ENCODE results near the gene USP32. TPM values are rescaled to one million over a fixed set of nuclear protein-coding genes. Genes with fewer than 3 reads are reported as not detected.

The USP32 gene
- total RNA-seq, 1 experiment from 2014 or later: 73.5 TPM

- Histone ChIP-seq H2BK15ac (ENCODE audit: low read depth, low read length) (no peak overlapping the region), H3K18ac (ENCODE audit: insufficient read length, low read depth, low read length) (no peak overlapping the region), H3K27me3 (ENCODE audit: insufficient read depth, low read length) (no peaks in the 10 kb centered on the region), H3K27ac (ENCODE audit: insufficient read length, low read depth, low read length) (no peak overlapping the region), H3K56ac (ENCODE audit: insufficient read length, low read depth, low read length) (no peak overlapping the region), H2BK5ac (ENCODE audit: insufficient read length, low read length) (no peak overlapping the region), H2BK120ac (ENCODE audit: low read depth, low read length, poor library complexity, severe bottlenecking) (no peak overlapping the region), H3K79me1 (ENCODE audit: insufficient read depth, low read depth, low read length, poor library complexity, severe bottlenecking) (no peaks in the 10 kb centered on the region), H4K8ac (replicated peaks; ENCODE audit: insufficient read length, low read depth, low read length) (no peak overlapping the region), H3K4ac (ENCODE audit: low read depth, low read length) (no peak overlapping the region), H3K9me3 (ENCODE audit: control insufficient read depth, low read depth, low read length) (no peaks in the 10 kb centered on the region), H3K4me2 (ENCODE audit: insufficient read depth, insufficient read length, low read length) (no peak overlapping the region), H3K9ac (ENCODE audit: extremely low read depth, insufficient read length, low read length) (no peak overlapping the region), H3K79me2 (ENCODE audit: insufficient read depth, low read length) (no peaks in the 10 kb centered on the region), H3T11ph (ENCODE audit: low read length) (no peak overlapping the region), H2AFZ (ENCODE audit: low read length) (no peak overlapping the region), H3K14ac (ENCODE audit: insufficient read depth, low read length) (no peak overlapping the region), H2BK20ac (ENCODE audit: low read depth, low read length, poor library complexity, severe bottlenecking) (no peak overlapping the region), H2AK5ac (ENCODE audit: insufficient read length, low read length) (no peak overlapping the region), H3K23me2 (ENCODE audit: insufficient read length, low read depth, low read length, poor library complexity, severe bottlenecking) (no peaks in the 10 kb centered on the region), H4K5ac (ENCODE audit: insufficient read length, low read depth, low read length) (no peak overlapping the region), H2BK12ac (ENCODE audit: insufficient read length, low read depth, low read length) (no peak overlapping the region), H4K91ac (ENCODE audit: insufficient read length, low read depth, low read length) (no peak overlapping the region), H3K23ac (ENCODE audit: insufficient read length, low read depth, low read length) (no peak overlapping the region), H3K4me1 (ENCODE audit: insufficient read depth, low read length) (no peaks in the 10 kb centered on the region), H4K20me1 (ENCODE audit: control insufficient read depth, insufficient read depth, insufficient read length) (no peaks in the 10 kb centered on the region)
- TF ChIP-seq CTCF (conservative IDR thresholded peaks at IDR 0.05): no peak
- WGBS (ENCODE audit: extremely low coverage, insufficient read length, low lambda C conversion rate): no CpG with 5 or more reads among the region's 3 CpGs
- H3K36me3 Mint-ChIP-seq (ENCODE audit: insufficient read depth in 1 of 3, low read depth in 3 of 3): no peaks in the 10 kb centered on the region
- H3K4me1 Mint-ChIP-seq: 0 out of 4 replicates have a peak, but pooled peaks cover under 1% of the 10 kb centered on the region in 2 experiments
- H3K27me3 Mint-ChIP-seq (ENCODE audit: low read depth): no peaks in the 10 kb centered on the region
- no peak for DNase-seq
- no peak overlapping the region for H3K4me3 Mint-ChIP-seq
- no peaks in the 10 kb centered on the region for H3K9me3 Mint-ChIP-seq
- peak overlapping the region in 2 of 3 experiments; percentile 18 to 56; a peak in 4 of 7 replicates for H3K27ac Mint-ChIP-seq
These were observed 6.5 kb upstream of the USP32 start for GRCh38 chr17:60398227-60398959.
